Loucy (cell line): Measurements from ENCODE around the gene LCT.
"Not testable (repeated sequence)": the region's sequence is repeated elsewhere in the genome, so short reads cannot be mapped to it uniquely, and the experiment has no call there.

Experiments used
- H2AFZ ChIP-seq: fragments of 200-600 bp; sonication (generic); 2 replicates; pipeline ENCODE4 v1.6.0; 2016; ENCODE audit warnings: antibody characterized with exemption, mild to moderate bottlenecking, low read length, moderate library complexity
- H3F3A ChIP-seq: fragments of 200-600 bp; 2 replicates; pipeline ENCODE4 v1.6.0; 2016; ENCODE audit warnings: antibody characterized with exemption, low read depth, mild to moderate bottlenecking
- H3K27me3 ChIP-seq: fragments of 200-600 bp; sonication (generic); 2 replicates; pipeline ENCODE4 v1.6.1; 2014; ENCODE audit warnings: low read length, mild to moderate bottlenecking; ENCODE audit not compliant: insufficient read depth, poor library complexity, severe bottlenecking
- H3K36me3 ChIP-seq: fragments of 200-600 bp; sonication (generic); 2 replicates; pipeline ENCODE4 v1.6.1; 2016; ENCODE audit warnings: low read length; ENCODE audit not compliant: insufficient read depth
- H3K4me1 ChIP-seq: fragments of 200-600 bp; sonication (generic); 2 replicates; pipeline ENCODE4 v1.5.1; 2014; ENCODE audit warnings: low read length, mild to moderate bottlenecking; ENCODE audit not compliant: insufficient read depth, poor library complexity, severe bottlenecking
- H3K4me2 ChIP-seq: fragments of 200-600 bp; sonication (generic); 2 replicates; pipeline ENCODE4 v1.6.0; 2014; ENCODE audit warnings: antibody characterized with exemption, low read length, low read depth, mild to moderate bottlenecking; ENCODE audit not compliant: poor library complexity, severe bottlenecking
- H3K4me3 ChIP-seq: fragments of 200-600 bp; sonication (generic); 2 replicates; pipeline ENCODE4 v1.5.1; 2014; ENCODE audit warnings: low read length, mild to moderate bottlenecking, mixed read lengths; ENCODE audit not compliant: poor library complexity, severe bottlenecking
- H3K79me2 ChIP-seq: fragments of 200-600 bp; sonication (generic); 2 replicates; pipeline ENCODE4 v1.6.1; 2014; ENCODE audit warnings: low read length; ENCODE audit not compliant: insufficient read depth
- H3K9ac ChIP-seq: fragments of 200-600 bp; sonication (generic); 2 replicates; pipeline ENCODE4 v1.6.0; 2014; ENCODE audit warnings: mild to moderate bottlenecking, low read depth, low read length, moderate library complexity; ENCODE audit not compliant: poor library complexity, severe bottlenecking
- H3K9me2 ChIP-seq: fragments of 200-600 bp; sonication (generic); replicated peaks from 2 replicates; pipeline ENCODE4 v1.6.1; 2016; ENCODE audit warnings: low read depth, low read length, mixed read lengths
- H3K9me3 ChIP-seq: fragments of 200-600 bp; sonication (generic); 2 replicates; pipeline ENCODE4 v1.6.1; 2014; ENCODE audit warnings: mild to moderate bottlenecking, antibody characterized with exemption, low read length, low read depth; ENCODE audit not compliant: insufficient read depth
- H4K20me1 ChIP-seq: fragments of 200-600 bp; sonication (generic); 2 replicates; pipeline ENCODE4 v1.6.0; 2014; ENCODE audit warnings: antibody characterized with exemption, low read length, mild to moderate bottlenecking; ENCODE audit not compliant: insufficient read depth, poor library complexity, severe bottlenecking
- EZH2phosphoT487 ChIP-seq: fragments of 200-600 bp; IDR thresholded peaks from 2 replicates; pipeline ENCODE4 v1.6.1; 2018; ENCODE audit warnings: antibody characterized with exemption, mild to moderate bottlenecking, moderate library complexity, borderline replicate concordance
- TF ChIP-seq, protein P1 (sequence below): fragments of 200-600 bp; sonication (generic); conservative IDR thresholded peaks from 2 replicates; pipeline ENCODE4 v1.5.1; 2014; ENCODE audit warnings: mild to moderate bottlenecking, antibody characterized with exemption, low read length

The LCT gene

DNA sequence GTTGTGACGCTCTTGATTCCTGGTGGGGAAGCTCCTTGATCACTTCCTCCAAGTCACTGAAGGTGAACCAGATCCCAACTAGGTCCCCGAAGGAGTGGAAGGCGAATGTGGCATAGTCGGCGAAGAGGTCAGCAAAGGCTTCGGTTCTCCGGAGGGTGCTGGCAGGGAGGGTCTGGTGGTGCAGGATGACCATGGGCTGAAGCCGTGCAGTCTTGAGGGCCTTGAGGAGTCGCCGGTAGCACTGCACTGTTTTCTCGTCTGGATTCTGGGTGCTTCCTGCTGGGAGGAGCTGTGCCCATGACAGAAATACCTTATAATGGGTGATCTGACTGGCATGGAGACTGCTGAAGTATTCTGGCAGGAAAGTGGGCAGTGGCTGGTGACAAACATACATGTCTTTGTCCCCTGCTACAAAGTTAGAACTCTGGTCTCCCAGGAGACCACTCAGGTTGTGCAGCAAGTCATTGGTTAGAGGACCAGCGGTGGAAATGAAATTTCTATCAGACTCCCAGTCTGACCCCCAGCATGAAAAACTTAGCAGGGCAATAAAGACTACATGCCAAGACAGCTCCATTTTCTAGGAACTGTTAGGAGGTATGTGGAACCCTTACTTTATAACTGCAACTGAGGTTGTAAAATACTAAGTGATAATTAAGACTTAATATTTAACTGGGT lies at the start of gene LCT:
Gene LCT (minus strand): TSS at position 589 of the 675 bp plus-strand sequence. CDS start 15 bp downstream, at position 574.
- peaks cover 8% of the 10 kb centered on the region; the same call in 1 of the 2 replicates for H3K36me3 ChIP-seq
- peaks cover 5% of the 10 kb centered on the region; the same call in 1 of the 2 replicates for H3F3A ChIP-seq
- no peak within 1 kb of the TSS for H3K9ac ChIP-seq
- no peak for TF ChIP-seq EZH2phosphoT487
- TF ChIP-seq, protein P1, sequence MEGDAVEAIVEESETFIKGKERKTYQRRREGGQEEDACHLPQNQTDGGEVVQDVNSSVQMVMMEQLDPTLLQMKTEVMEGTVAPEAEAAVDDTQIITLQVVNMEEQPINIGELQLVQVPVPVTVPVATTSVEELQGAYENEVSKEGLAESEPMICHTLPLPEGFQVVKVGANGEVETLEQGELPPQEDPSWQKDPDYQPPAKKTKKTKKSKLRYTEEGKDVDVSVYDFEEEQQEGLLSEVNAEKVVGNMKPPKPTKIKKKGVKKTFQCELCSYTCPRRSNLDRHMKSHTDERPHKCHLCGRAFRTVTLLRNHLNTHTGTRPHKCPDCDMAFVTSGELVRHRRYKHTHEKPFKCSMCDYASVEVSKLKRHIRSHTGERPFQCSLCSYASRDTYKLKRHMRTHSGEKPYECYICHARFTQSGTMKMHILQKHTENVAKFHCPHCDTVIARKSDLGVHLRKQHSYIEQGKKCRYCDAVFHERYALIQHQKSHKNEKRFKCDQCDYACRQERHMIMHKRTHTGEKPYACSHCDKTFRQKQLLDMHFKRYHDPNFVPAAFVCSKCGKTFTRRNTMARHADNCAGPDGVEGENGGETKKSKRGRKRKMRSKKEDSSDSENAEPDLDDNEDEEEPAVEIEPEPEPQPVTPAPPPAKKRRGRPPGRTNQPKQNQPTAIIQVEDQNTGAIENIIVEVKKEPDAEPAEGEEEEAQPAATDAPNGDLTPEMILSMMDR = no peak
- no peaks in the 10 kb centered on the region for H4K20me1 ChIP-seq
- no peaks in the 10 kb centered on the region for H3K27me3 ChIP-seq
- no peak within 1 kb of the TSS for H3K4me2 ChIP-seq
- peaks cover 46% of the 10 kb centered on the region for H3K4me1 ChIP-seq
- no peaks in the 10 kb centered on the region for H3K9me2 ChIP-seq
- H3K79me2 ChIP-seq = no peaks in the 10 kb centered on the region
- H2AFZ ChIP-seq = no peak within 1 kb of the TSS
- H3K4me3 ChIP-seq = no peak within 1 kb of the TSS
- H3K9me3 ChIP-seq = no peaks in the 10 kb centered on the region

DNA sequence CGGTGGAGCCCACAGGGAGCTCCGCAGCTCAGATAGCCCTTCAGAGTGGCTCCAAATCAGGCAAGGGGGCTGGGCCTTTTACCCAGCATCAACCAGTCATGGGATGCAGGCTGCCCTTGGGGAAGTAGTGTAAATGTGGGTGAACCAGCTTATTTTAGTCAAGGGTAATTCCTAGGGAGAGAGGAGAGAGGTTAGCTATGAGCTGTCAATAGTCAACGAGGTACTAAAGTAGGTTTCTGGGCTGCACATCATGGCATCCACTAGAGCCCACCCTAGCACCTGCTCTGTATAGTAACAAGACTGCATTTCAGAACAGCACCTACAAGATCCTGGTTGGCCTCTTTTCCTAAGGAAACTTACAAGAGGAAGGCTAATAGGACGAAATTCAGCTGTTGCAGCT lies 48.7 kb upstream of the LCT start:
- no peaks in the 10 kb centered on the region for H4K20me1 ChIP-seq
- no peaks in the 10 kb centered on the region for H3F3A ChIP-seq
- H3K4me1 ChIP-seq = peaks cover 2% of the 10 kb centered on the region
- H3K9ac ChIP-seq = no peak overlapping the region
- H3K27me3 ChIP-seq = no peaks in the 10 kb centered on the region
- H3K79me2 ChIP-seq = no peaks in the 10 kb centered on the region
- TF ChIP-seq, protein P1 = no peak
- TF ChIP-seq EZH2phosphoT487 = no peak
- H2AFZ ChIP-seq = no peak overlapping the region
- no peaks in the 10 kb centered on the region for H3K9me3 ChIP-seq
- H3K4me3 ChIP-seq = no peak overlapping the region
- H3K4me2 ChIP-seq = no peak overlapping the region
- no peaks in the 10 kb centered on the region for H3K9me2 ChIP-seq
- no peaks in the 10 kb centered on the region for H3K36me3 ChIP-seq

DNA sequence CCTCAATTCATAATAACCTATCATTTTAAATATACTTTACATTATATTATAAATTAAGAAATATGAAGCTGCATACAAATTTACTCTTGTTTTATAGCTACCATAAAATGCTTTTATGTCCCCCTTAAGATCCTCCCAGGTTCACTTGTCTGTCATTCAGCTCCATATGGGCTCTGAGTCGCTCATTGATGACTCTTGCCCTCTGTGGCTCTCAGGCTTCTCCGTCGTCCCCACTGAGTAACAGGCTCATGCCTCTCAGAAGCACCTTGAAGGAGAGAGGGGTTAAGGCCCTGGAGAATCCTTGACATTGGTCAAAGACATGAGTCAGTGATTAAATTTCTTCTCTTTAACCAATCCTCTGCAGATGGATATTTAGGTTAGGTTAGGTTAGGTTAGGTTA lies 45.4 kb upstream of the LCT start:
- Histone ChIP-seq H3K9ac (no peak overlapping the region), H3K36me3 (no peaks in the 10 kb centered on the region), H3K4me3 (no peak overlapping the region), H3K9me2 (no peaks in the 10 kb centered on the region), H3K4me1 (no peaks in the 10 kb centered on the region), H3F3A (no peaks in the 10 kb centered on the region), H3K4me2 (no peak overlapping the region), H3K27me3 (no peaks in the 10 kb centered on the region), H2AFZ (no peak overlapping the region), H4K20me1 (no peaks in the 10 kb centered on the region), H3K79me2 (no peaks in the 10 kb centered on the region), H3K9me3 (no peaks in the 10 kb centered on the region)
- TF ChIP-seq EZH2phosphoT487 = no peak
- TF ChIP-seq, protein P1 = no peak

DNA sequence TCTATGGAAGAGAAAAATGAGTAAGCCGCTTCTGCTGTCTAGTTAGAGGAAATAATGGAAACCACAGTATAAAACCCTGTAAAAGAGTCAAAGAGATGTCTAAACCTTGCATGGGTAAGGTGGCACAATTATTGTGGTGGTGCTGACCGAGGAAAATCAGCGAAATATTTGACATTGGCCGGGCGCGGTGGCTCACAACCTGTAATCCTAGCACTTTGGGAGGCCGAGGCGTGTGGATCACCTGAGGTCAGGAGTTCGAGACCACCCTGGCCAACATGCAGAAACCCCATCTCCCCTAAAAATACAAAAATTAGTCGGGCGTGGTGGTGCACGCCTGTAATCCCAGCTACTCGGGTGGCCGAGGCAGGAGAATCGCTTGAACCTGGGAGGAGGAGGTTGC lies 39.8 kb upstream of the LCT start:
- H3K9ac ChIP-seq = peak overlapping the region; percentile 98
- not testable (repeated sequence) for H3K27me3 ChIP-seq, H3K9me2 ChIP-seq, H3F3A ChIP-seq, H3K9me3 ChIP-seq
- peaks cover 45% of the 10 kb centered on the region for H3K79me2 ChIP-seq
- peak overlapping the region; percentile 67 for H3K4me2 ChIP-seq
- peaks cover 11% of the 10 kb centered on the region; the same call in 1 of the 2 replicates for H3K36me3 ChIP-seq
- H3K4me3 ChIP-seq = peak overlapping the region; percentile 99
- peak overlapping the region; percentile 95 for H2AFZ ChIP-seq
- peaks cover 37% of the 10 kb centered on the region for H3K4me1 ChIP-seq
- peaks cover 29% of the 10 kb centered on the region for H4K20me1 ChIP-seq
